SK-N-MC (cell line): ENCODE data around the gene TMEM132D.

Experiments used
- EZH2 ChIP-seq: fragments of 200-600 bp; sonication (generic); IDR thresholded peaks from one replicate; pipeline ENCODE4 v1.6.1; 2017; ENCODE audit warnings: antibody characterized with exemption
- FOXP2 ChIP-seq: optimal IDR thresholded peaks from 2 replicates; pipeline ENCODE3; 2011; ENCODE audit warnings: mild to moderate bottlenecking, moderate library complexity; ENCODE audit not compliant: insufficient read depth; ENCODE audit errors: extremely low read length, control extremely low read depth
- POLR2AphosphoS5 ChIP-seq: IDR thresholded peaks from 2 replicates; pipeline ENCODE4 v1.6.1; 2012; ENCODE audit warnings: mild to moderate bottlenecking, low read depth, low read length, borderline replicate concordance

GRCh38 chr12:129404556-129404955 lies 499.3 kb downstream of the TMEM132D start:
- TF ChIP-seq POLR2AphosphoS5 = no peak
- no peak for TF ChIP-seq EZH2
- TF ChIP-seq FOXP2 = no peak
